IPS DF 6.9 (cell line): ENCODE measurements around the gene ATF7IP.

Source experiments
- DNase-seq: peaks from one replicate; pipeline ENCODE4 v3.0.0-alpha.2; 2013; ENCODE audit warnings: low read depth, low spot score
- H3K27ac ChIP-seq: one replicate; pipeline ENCODE4 v1.5.1; 2013; ENCODE audit warnings: low read length, control low read depth
- H3K27me3 ChIP-seq: 2 replicates; pipeline ENCODE4 v1.6.1; 2013; ENCODE audit warnings: mild to moderate bottlenecking, low read length; ENCODE audit not compliant: control insufficient read depth, insufficient read depth
- H3K36me3 ChIP-seq: 2 replicates; pipeline ENCODE4 v1.6.1; 2013; ENCODE audit warnings: low read length; ENCODE audit not compliant: control insufficient read depth, insufficient read depth
- H3K4me1 ChIP-seq: 2 replicates; pipeline ENCODE4 v1.6.1; 2013; ENCODE audit warnings: low read length; ENCODE audit not compliant: control insufficient read depth, insufficient read depth
- H3K4me3 ChIP-seq: 2 replicates; pipeline ENCODE4 v1.5.1; 2013; ENCODE audit warnings: mild to moderate bottlenecking, low read length
- H3K9me3 ChIP-seq: 2 replicates; pipeline ENCODE4 v1.6.1; 2013; ENCODE audit warnings: low read length, inconsistent platforms; ENCODE audit not compliant: control insufficient read depth, insufficient read depth
- WGBS: extraction: QIAGEN DNeasy Blood & Tissue Kit; methylation state at CpG from one replicate; pipeline ENCODE4 v1.1.7; 2013; ENCODE audit warnings: mixed read lengths, missing lambda C conversion rate; ENCODE audit not compliant: insufficient read length, insufficient coverage; 5-methylcytosine and 5-hydroxymethylcytosine counted together

ATF7IP gene

DNA sequence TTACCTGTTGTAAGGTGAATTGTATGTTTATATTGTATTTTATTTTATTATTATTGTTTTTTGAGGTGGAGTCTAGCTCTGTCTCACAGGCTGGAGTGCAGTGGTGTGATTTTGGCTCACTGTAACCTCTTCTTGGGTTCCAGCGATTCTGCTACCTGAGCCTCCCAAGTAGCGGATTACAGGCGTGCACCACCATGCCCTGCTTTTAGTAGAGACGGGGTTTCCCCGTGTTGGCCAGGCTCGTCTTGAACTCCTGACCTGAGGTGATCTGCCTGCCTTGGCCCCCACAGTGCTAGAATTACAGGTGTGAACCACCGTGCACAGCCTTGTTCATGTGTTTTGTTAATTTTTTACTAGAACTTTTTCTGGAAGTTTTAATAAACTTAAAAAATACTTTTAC lies 3.8 kb downstream of the ATF7IP start:
- H3K27ac ChIP-seq = no peak overlapping the region
- WGBS = no CpG with 5 or more reads among the region's 7 CpGs
- no peaks in the 10 kb centered on the region for H3K27me3 ChIP-seq
- no peaks in the 10 kb centered on the region for H3K9me3 ChIP-seq
- H3K4me1 ChIP-seq = no peaks in the 10 kb centered on the region; the same call in 1 of the 2 replicates
- no peak overlapping the region for H3K4me3 ChIP-seq
- no peak for DNase-seq
- no peaks in the 10 kb centered on the region for H3K36me3 ChIP-seq

DNA sequence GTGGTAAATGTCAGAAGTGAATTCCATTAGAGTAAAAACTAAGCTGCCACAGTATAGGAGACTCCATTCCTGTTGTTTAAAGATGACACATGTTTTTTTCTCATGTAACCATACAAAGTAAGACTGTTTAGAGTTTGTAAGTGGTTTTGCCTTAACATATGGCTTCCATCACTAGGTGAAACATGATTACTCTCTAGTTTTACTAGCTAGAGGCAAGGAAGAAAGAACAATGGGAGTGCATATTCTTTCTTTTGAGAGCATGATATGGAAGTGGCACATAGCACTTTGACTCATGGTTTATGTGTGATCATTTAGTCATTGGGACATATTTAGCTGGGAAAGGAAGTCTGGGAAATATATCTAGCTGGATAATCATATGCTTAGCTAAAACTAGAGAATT lies 7.7 kb downstream of the ATF7IP start:
- Histone ChIP-seq H3K4me3 (no peak overlapping the region), H3K9me3 (no peaks in the 10 kb centered on the region), H3K27ac (no peak overlapping the region), H3K27me3 (no peaks in the 10 kb centered on the region), H3K4me1 (no peaks in the 10 kb centered on the region; the same call in 1 of the 2 replicates), H3K36me3 (no peaks in the 10 kb centered on the region)
- DNase-seq = no peak

DNA sequence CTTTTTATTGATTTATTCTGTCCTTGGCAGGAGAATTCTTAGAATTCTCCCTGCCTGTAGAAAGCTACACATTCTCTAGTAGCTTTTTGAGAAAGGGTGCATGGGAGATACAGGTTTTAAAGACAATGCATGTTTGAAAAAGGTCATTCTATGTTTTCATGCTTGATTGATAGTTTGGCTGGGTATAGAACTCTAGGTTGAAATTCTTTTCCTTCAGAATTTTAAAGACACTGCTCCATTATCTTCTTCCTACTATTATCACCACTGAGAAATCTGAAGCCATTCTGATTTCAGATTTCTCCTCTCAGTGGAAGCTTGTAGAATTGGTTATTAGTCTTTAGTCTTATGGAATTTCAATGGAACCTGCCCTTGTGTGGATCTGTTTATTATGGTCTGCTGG lies 14.0 kb downstream of the ATF7IP start:
- DNase-seq = no peak
- H3K27me3 ChIP-seq = no peaks in the 10 kb centered on the region
- H3K4me3 ChIP-seq = no peak overlapping the region
- H3K9me3 ChIP-seq = no peaks in the 10 kb centered on the region; the same call in 1 of the 2 replicates
- H3K27ac ChIP-seq = no peak overlapping the region
- no peaks in the 10 kb centered on the region for H3K36me3 ChIP-seq
- no peaks in the 10 kb centered on the region for H3K4me1 ChIP-seq

DNA sequence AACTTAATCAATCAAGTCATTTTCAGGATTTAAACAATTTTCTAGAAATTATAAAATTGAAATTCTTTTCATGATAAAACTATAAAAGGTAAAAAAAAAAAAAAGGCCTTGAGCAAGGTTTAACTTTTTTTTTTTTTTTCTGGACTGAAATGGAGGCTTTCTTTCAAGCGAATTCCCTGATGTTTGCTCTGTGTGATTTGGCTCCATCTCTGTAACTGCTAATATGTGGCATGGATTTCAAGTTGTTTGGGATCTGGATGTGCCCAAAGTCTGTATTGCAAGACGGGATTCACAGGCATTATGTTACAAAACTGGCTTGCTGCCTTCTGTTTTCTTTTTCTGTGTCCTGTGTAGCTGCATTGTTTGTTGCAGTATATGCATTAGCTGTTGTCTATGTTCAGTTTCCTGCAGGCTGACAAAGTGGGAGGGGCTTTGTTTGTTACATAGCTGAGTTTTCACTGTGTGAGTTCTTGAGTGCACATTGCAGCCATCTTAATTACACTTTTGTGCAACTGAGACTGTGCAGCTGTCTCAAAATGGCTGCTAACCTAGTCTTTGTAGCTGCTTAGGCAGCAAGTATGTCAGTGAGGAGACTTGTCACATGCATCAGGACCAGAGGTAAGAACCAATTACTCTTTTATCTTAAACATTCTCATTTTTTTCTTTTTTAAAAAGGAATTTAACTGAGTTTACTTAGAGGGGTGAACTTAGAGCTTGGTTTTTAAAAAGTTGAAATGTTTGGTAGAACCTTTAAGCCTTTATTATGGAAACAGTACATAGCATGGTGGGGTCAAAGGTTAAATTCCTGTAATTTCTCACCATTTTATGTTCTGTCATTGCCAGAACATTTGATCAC lies 19.5 kb downstream of the ATF7IP start:
- no peak overlapping the region for H3K27ac ChIP-seq
- no peaks in the 10 kb centered on the region for H3K9me3 ChIP-seq
- no peak overlapping the region for H3K4me3 ChIP-seq
- no peaks in the 10 kb centered on the region for H3K27me3 ChIP-seq
- peaks cover 3% of the 10 kb centered on the region; the same call in 1 of the 2 replicates for H3K4me1 ChIP-seq
- peak; percentile 61 for DNase-seq
- no peaks in the 10 kb centered on the region for H3K36me3 ChIP-seq
- no CpG with 5 or more reads among the region's 2 CpGs for WGBS

DNA sequence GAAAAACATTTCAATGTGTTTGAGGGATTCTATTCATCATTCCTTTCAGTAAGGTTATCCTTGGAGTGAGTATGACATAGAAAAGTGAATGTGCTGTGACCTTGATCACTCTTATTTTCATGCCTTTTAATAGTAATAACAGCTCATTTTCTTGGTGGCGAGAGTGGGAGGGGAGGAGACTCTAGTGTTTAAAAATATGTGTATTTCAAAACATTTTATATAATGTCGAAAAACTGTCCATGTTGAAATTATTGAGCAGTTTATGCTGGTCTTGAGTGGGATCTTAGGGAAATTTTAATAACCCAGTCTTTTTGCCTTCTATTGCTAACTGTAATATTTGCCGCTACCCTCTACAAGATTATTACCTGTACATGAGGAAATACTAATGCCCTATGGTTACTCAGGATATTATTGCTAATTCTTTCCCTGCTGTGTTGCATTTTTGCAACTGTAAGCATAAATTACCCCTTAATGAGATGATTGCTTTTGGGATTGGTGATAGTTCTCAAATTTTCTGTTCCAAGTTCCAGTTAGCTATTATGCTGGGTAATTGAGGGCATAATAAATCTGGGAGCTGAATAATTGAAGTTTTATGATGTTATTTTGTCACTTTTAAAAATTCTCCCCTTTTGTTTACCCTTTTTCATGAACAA lies 21.9 kb downstream of the ATF7IP start:
- Histone ChIP-seq H3K27me3 (no peaks in the 10 kb centered on the region), H3K4me1 (peaks cover 3% of the 10 kb centered on the region; the same call in 1 of the 2 replicates), H3K9me3 (no peaks in the 10 kb centered on the region), H3K27ac (no peak overlapping the region), H3K36me3 (no peaks in the 10 kb centered on the region), H3K4me3 (no peak overlapping the region)
- DNase-seq = no peak
- WGBS = no CpG with 5 or more reads among the region's 3 CpGs

DNA sequence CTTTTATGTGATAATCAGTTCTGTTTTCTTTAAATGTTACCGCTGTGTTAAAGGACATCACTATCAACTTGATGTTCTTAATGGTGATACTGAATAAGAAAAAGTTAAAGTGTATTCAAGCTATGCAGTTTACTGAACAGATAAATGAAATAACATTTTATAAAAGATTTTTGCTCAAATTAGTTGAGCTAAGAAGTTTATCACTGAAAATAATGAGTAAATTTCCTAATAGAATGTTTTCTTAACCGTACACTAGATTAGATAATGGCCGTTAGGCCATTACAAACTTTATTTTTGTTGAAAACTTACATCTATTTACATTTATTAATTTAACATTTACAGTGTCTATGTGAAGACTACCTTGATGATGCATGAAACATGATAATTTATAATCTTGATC lies 25.0 kb downstream of the ATF7IP start:
- Histone ChIP-seq H3K4me3 (no peak overlapping the region), H3K36me3 (no peaks in the 10 kb centered on the region), H3K4me1 (peaks cover 4% of the 10 kb centered on the region; the same call in 1 of the 2 replicates), H3K9me3 (no peaks in the 10 kb centered on the region), H3K27me3 (no peaks in the 10 kb centered on the region), H3K27ac (no peak overlapping the region)
- no CpG with 5 or more reads among the region's 3 CpGs for WGBS
- DNase-seq = no peak

DNA sequence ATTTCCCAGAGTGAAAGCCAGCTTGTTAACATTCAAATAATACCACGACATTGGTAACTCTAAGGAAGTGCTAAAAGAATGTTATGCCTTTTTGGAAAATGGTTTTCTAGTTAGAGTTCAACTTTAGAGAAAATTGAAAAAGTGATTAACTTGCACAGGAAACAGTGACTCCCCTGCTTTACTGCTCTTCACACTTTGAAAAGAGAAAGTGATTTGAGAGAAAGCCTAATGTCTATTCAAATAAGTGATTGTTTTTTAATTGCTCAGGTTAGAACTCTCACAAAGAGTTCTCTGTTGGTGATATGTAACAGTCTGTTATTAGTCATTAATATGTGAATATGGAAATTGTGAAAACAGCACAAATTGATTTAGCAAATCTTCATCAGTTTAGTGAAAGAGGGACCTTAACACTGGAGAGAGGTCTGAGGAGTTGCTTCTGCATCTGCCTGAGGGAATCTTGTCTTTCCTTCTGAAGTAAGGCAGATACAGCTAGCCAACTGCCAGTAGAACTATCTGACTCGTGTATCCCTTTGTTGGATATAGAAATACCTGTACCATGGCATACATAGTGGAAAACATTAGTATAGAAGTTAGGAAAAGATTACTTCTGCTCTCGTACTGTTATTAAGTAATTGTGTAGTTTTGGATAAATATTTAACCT lies 25.5 kb downstream of the ATF7IP start:
- Histone ChIP-seq H3K27me3 (no peaks in the 10 kb centered on the region), H3K4me1 (peaks cover 4% of the 10 kb centered on the region; the same call in 1 of the 2 replicates), H3K36me3 (no peaks in the 10 kb centered on the region), H3K9me3 (no peaks in the 10 kb centered on the region), H3K27ac (no peak overlapping the region), H3K4me3 (no peak overlapping the region)
- WGBS = no CpG with 5 or more reads among the region's 3 CpGs
- DNase-seq = no peak

DNA sequence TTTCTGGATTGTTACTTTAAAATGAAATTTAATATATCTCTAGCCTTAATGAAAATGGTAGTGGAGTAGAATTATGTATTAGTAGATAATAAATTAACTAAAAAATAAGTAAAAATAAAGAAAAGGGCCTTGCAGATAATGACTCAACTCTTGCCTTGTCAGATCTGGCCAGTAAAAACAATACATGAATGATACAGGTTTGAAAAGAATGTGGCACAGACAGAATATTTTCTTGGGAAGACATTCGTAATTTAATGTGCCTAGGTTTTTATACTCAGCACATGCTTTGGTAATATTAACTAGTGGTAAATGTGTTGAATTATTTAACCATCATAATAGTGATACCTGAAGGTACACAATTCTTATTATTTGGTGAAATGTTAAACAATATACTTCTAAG lies 28.3 kb downstream of the ATF7IP start:
- Histone ChIP-seq H3K9me3 (no peaks in the 10 kb centered on the region), H3K27ac (no peak overlapping the region), H3K4me3 (no peak overlapping the region), H3K27me3 (no peaks in the 10 kb centered on the region), H3K4me1 (peaks cover 4% of the 10 kb centered on the region; the same call in 1 of the 2 replicates), H3K36me3 (no peaks in the 10 kb centered on the region)
- DNase-seq = no peak
- no CpG with 5 or more reads among the region's 1 CpG for WGBS

DNA sequence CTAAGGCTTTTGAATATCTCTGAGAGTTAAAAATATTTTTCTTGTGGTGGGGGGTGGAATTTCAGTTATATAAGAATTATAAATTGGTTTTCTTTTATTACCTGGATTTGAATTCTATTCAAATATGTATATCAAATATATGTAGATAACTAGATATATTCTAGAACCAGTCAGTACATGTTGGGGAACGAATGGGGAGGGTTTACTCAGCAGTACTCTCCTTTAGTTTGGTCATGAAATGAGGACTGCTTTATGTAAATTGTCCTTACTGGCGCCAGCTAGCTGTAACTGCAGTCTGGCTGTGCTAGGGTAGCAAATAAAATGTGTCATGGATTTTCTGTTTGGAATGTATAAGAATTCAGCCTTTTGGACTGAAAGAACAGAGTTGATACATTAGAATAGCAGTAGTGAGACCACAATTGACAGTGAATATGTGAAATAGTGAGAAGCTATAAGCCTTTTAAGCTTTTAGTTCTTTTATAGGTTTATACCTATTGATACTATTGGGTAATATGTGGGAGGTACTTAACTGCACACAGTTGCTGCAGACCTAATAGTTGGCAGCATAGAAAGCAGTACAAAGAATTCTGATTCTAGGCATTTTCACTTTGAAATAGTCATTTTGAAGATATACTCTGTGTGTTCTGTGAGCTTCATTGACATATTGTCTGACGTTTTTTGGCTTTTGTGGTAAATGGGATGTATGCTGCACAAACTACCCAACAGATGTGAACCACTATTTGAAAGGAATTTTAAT lies 29.0 kb downstream of the ATF7IP start:
- no CpG with 5 or more reads among the region's 3 CpGs for WGBS
- Histone ChIP-seq H3K36me3 (no peaks in the 10 kb centered on the region), H3K27me3 (no peaks in the 10 kb centered on the region), H3K4me3 (no peak overlapping the region), H3K4me1 (peaks cover 4% of the 10 kb centered on the region; the same call in 1 of the 2 replicates), H3K27ac (no peak overlapping the region), H3K9me3 (no peaks in the 10 kb centered on the region)
- DNase-seq = peak; percentile 22
